NCI-H748 (cell line): ENCODE data around the gene MTCH1.

Experiments used
- DNase-seq: peaks from one replicate; lab custom pipeline; 2025; ENCODE audit not compliant: unreplicated experiment; lab: John Stamatoyannopoulos, UW

The MTCH1 gene

GRCh38 chr6:37017606-37018197 is 31.7 kb upstream of the MTCH1 start:
- no peak for DNase-seq

- DNase-seq: no peak
Observed at GRCh38 chr6:37016995-37017394, 31.0 kb upstream of the MTCH1 start.

GRCh38 chr6:37015532-37015931 is 29.5 kb upstream of the MTCH1 start:
- DNase-seq: no peak

DNA sequence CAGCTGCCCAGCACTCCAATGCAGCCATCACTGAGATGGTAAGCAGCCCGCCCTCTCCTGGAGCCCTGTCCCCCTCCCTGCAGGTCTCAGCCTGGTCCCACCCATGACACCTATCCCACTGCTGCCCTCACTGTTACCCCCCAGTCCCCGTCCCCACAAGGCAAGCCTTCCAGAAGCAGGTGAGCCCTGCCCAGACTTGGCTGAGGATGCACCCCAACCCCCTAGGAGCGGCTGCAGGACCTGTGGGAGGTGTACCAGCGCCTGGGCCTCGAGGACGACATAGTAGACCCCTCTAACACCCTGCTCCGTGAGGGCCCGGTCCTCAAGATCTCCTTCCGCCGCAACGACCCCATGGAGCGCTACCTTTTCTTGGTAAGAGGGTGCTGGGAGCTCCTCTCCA is 28.7 kb upstream of the MTCH1 start:
- DNase-seq: no peak

- no peak for DNase-seq
Observed at GRCh38 chr6:37013516-37014491, 27.8 kb upstream of the MTCH1 start.

GRCh38 chr6:37011656-37012378 is 25.8 kb upstream of the MTCH1 start:
- no peak for DNase-seq

- DNase-seq: no peak
Observed at GRCh38 chr6:37010402-37010892, 24.5 kb upstream of the MTCH1 start.

- DNase-seq: no peak
Observed at GRCh38 chr6:37008484-37009465, 22.8 kb upstream of the MTCH1 start.

- no peak for DNase-seq
Observed at GRCh38 chr6:37007340-37008043, 21.5 kb upstream of the MTCH1 start.

DNA sequence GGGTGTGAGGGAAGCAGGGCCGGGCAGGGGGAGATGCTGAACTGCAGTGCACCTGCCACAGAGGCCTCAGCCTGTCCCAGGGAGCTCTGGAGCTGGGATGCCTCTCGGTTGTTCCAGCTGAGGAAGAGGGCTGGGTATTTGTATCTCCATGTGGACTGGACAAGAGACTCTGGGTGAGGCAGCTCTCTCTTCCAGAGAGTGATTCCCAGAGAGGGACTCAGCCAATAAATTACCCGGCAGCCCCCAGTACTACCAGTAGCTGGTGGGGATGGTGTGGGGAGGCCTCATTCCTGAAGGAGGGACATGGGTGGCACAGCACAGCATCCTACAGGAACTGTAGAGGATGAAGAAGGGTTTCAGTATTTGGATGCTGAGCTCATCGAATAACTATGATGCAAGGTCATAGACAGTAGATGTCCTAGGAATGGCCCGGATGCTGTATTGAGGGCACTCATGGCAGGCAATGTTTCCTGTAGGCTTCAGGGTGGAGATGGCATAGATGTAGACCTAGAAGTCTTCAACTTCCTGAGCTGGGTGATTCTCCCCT is 20.9 kb upstream of the MTCH1 start:
- DNase-seq: no peak

DNA sequence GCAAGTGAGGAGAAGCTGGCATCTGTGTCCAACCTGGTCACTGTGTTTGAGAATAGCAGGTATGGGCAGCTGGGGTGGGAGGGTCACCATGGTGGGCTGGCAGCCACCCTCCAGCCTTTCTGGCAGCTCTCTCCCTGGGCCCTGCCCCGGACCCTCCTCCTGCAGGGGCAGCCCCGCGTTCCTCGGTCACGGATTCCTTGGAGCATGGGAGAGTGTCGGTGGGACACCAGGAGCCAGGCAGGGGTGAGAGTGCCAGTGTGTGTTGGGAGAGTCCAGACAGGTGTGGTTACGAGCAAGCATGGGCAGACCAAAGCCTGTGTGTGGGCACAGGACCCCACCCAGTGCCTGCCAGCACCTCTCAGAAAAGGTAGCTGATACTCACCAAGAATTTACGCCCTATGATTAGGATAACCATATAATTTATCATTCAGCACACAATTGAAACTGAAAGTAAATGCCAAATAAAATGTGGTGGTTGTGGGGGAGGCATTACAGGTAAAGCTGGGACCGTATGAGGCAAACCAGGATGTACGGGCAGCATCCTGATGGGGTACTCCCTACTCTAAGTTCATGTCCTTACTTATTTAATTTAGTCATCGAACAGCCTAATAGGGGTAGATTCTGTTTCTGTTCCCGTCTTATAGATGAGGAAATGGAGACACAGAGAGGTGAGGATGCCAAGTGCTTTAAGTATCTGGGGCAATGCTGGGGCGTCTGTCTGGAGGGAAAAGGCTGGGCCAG is 20.0 kb upstream of the MTCH1 start:
- DNase-seq: no peak

DNA sequence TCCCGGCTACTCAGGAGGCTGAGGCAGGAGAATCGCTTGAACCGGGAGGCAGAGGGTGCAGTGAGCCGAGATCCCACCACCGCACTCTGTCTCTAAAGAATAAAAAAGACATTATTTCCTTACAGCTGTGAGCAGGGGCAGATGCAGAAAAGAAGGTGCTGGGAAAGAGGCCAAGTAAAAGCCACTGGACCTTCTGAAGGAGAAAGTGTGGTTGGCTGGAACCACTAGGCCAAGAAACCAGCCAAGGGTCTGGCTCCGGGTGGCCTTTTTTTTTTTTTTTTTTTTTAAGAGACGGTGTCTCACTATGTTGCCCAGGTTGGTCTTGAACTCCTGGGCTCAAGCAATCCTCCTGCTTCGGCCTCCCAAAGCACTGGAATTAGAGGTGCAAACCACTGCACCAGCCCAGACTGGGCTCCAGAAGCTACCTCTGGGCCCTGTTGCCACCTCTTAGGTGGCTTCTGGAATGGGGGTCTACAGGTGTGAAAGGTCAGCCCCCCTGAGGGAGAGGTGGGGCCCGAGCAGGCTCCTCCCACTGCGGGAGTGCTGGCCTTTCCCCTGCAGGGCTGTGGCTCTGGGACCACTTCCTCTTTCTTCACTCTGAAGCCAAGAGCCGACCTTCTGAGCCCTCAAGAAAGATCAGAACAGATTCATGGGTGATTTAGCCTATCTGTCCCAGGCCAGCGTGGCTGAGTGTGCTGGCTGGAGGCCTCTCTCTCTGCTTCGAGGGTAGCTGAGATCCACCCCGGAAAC is 19.2 kb upstream of the MTCH1 start, which contains the start of gene FGD2:
Gene FGD2 (plus strand): TSS at position 595 of the 750 bp plus-strand sequence. CDS start 163 bp downstream, outside the sequence.
- no peak for DNase-seq

DNA sequence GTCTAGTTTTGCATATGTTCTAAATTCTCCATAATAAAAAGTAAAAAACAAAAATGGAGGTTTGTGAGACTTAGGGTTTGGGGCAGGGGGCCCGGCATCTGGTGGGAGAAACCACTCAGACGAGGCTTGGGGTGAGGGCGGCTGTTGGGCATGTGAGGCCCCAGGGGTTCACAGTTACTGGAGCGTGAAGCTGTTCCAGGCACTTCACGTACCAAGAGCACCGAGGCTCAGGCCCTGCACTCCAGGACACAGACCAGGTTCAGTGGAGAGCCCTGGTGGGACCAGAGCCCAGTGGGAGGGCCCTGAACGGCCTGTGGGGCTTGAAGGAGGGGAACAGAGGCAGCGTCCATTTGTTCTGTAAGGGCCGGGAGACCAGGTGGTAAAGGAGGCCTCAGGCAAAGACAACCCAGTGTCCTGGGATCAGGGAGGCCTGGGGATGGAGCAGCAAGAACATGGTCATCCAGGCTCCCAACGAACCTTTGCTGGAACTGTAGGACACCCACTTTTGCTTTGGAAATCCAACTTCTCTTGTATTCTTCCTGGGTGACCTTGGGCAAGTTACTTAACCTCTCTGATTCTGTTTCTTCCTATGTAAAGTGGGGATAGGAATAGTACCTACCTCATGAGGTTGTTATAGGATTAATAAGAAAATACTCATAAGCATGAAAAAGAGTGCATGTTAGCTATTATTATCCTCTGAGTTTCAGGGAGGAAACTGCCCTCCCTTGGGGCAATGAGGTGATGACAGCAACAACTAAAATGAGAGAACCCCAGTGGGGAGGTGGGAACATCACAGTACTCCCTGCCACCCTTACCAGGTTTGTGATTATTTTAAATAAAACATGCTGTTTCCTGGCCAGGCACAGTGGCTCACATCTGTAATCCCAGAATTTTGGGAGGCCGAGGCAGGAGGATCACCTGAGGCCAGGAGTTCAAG is 18.3 kb upstream of the MTCH1 start:
- DNase-seq: no peak

GRCh38 chr6:36999751-37000125 is 13.7 kb upstream of the MTCH1 start:
- no peak for DNase-seq

DNA sequence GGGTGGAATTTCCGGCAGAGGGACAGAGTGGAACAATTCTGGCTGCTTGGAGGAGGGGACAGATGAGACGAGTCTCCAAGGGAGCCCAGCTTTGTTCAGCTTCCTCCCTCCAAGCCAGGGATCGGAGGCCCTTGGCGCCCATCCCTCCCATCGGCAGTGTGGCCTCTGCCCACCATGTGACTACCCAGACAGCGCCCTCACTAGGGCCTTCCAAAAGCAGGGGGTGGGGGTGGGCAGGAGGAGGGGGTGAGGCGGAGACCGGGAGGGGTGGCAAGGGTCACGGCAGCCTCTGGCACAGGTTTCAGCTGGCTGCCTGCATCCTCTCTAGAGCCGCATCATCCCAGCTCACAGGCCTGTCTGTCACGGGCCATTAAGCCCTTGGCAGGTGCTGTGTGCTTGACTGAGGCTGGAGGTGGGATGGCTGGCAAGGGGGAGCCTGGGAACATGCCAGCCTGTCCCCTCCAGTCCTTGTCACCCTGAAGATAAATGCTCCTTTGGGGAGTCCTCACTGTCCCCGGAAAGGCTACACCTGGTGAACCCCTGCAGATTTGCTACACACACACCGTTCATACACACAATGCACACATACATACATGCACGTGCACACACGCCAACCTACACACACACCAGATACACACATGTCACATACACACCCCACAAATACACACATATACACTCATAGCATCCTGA is 13.2 kb upstream of the MTCH1 start:
- DNase-seq: peak; percentile 30

- no peak for DNase-seq
Observed at GRCh38 chr6:36998723-36999038, 12.7 kb upstream of the MTCH1 start.
